ENCODE measurements around the gene ECE1. TPM values are rescaled to one million over a fixed set of nuclear protein-coding genes. Genes with fewer than 3 reads are reported as not detected.

ECE1 gene
- total RNA-seq, 4 donors from 2014 or later, result 45.6 to 175 (median 59.1) TPM

- H3K27me3 ChIP-seq, result no peaks in the 10 kb centered on the region
- H3K4me1 ChIP-seq, result no peaks in the 10 kb centered on the region
- DNase-seq, result no peak
- TF ChIP-seq CTCF (IDR thresholded peaks at IDR 0.05), result no peak
- TF ChIP-seq POLR2A (IDR thresholded peaks at IDR 0.05), result no peak
- H3K9me3 ChIP-seq, result no peaks in the 10 kb centered on the region
- H3K36me3 ChIP-seq, result no peaks in the 10 kb centered on the region
- intact Hi-C loops (cut with DNase I; ENCODE audit: low total_unique reads), result no loop called here
- peak overlapping the region in 1 of 2 donors; percentile 7 for H3K4me3 ChIP-seq
- H3K27ac ChIP-seq, result peak overlapping the region; percentile 57 to 81
Observed at GRCh38 chr1:21278860-21279845, 11.1 kb downstream of the ECE1 start.

GRCh38 chr1:21278208-21278859 lies 11.9 kb downstream of the ECE1 start:
- Histone ChIP-seq H3K36me3 (no peaks in the 10 kb centered on the region), H3K4me1 (no peaks in the 10 kb centered on the region), H3K27me3 (no peaks in the 10 kb centered on the region), H3K4me3 (no peak overlapping the region), H3K27ac (peak overlapping the region; percentile 58 to 81), H3K9me3 (no peaks in the 10 kb centered on the region)
- TF ChIP-seq CTCF (IDR thresholded peaks at IDR 0.05) (no peak), POLR2A (IDR thresholded peaks at IDR 0.05) (peak in 1 of 2 donors; percentile 11)
- intact Hi-C loops (cut with DNase I; ENCODE audit: low total_unique reads), result no loop called here
- no peak for DNase-seq

GRCh38 chr1:21277180-21277579 lies 13.1 kb downstream of the ECE1 start:
- DNase-seq, result no peak
- Histone ChIP-seq H3K27ac (peak overlapping the region; percentile 43 to 81), H3K4me3 (no peak overlapping the region), H3K36me3 (no peaks in the 10 kb centered on the region), H3K9me3 (no peaks in the 10 kb centered on the region), H3K27me3 (no peaks in the 10 kb centered on the region), H3K4me1 (no peaks in the 10 kb centered on the region)
- no peak for TF ChIP-seq POLR2A (IDR thresholded peaks at IDR 0.05)
- TF ChIP-seq CTCF (IDR thresholded peaks at IDR 0.05), result no peak
- intact Hi-C loops (cut with DNase I; ENCODE audit: low total_unique reads), result no loop called here

GRCh38 chr1:21272540-21272939 lies 17.7 kb downstream of the ECE1 start:
- Histone ChIP-seq H3K27me3 (no peaks in the 10 kb centered on the region), H3K9me3 (no peaks in the 10 kb centered on the region), H3K4me1 (no peaks in the 10 kb centered on the region), H3K4me3 (no peak overlapping the region), H3K27ac (no peak overlapping the region), H3K36me3 (no peaks in the 10 kb centered on the region)
- TF ChIP-seq POLR2A (IDR thresholded peaks at IDR 0.05) (no peak), CTCF (IDR thresholded peaks at IDR 0.05) (no peak)
- peak in 1 of 2 donors; percentile 18 for DNase-seq
- intact Hi-C loops (cut with DNase I; ENCODE audit: low total_unique reads), result no loop called here

- Histone ChIP-seq H3K27ac (no peak overlapping the region), H3K9me3 (no peaks in the 10 kb centered on the region), H3K4me3 (no peak overlapping the region), H3K4me1 (no peaks in the 10 kb centered on the region), H3K36me3 (no peaks in the 10 kb centered on the region), H3K27me3 (no peaks in the 10 kb centered on the region)
- no peak for DNase-seq
- intact Hi-C loops (cut with DNase I; ENCODE audit: low total_unique reads), result no loop called here
- TF ChIP-seq CTCF (IDR thresholded peaks at IDR 0.05), result no peak
- TF ChIP-seq POLR2A (IDR thresholded peaks at IDR 0.05), result no peak
Observed at GRCh38 chr1:21271550-21271949, 18.7 kb downstream of the ECE1 start.

All from uterus (tissue), 4 donors.